GM23338 (cell line): ENCODE measurements around the gene SMYD3.

ENCODE experiments used
- CTCF ChIP-seq, 2 experiments: fragments of 200-600 bp in 1 of 2; sonication (generic) in 1 of 2; conservative IDR thresholded peaks; 2 replicates each; pipeline versions ENCODE4 v1.5.1 to v1.6.1; 2016 to 2017; ENCODE audit warnings: antibody characterized with exemption in 2 of 2, low read depth in 2 of 2, mild to moderate bottlenecking in 2 of 2, moderate library complexity in 1 of 2
- EZH2 ChIP-seq: fragments of 200-600 bp; sonication (generic); IDR thresholded peaks from one replicate; pipeline ENCODE4 v1.8.0; 2017; ENCODE audit warnings: antibody characterized with exemption, mild to moderate bottlenecking, low read depth; ENCODE audit not compliant: unreplicated experiment
- NANOG ChIP-seq: IDR thresholded peaks from 2 replicates; pipeline ENCODE4 v1.6.1; 2016; ENCODE audit warnings: antibody characterized with exemption, borderline replicate concordance
- POLR2AphosphoS5 ChIP-seq: IDR thresholded peaks from 2 replicates; pipeline ENCODE4 v1.6.1; 2016; ENCODE audit warnings: antibody characterized with exemption, low read depth
- STAT1 ChIP-seq: IDR thresholded peaks from one replicate; pipeline ENCODE4 v1.6.1; 2016; ENCODE audit warnings: antibody characterized with exemption; ENCODE audit not compliant: unreplicated experiment

GRCh38 chr1:246170574-246171261 lies 336.4 kb downstream of the SMYD3 start:
- TF ChIP-seq CTCF (conservative IDR thresholded peaks at IDR 0.05; ENCODE audit: low read depth in 2 of 2) = no peak
- TF ChIP-seq STAT1 = no peak
- no peak for TF ChIP-seq POLR2AphosphoS5
- TF ChIP-seq EZH2 = no peak
- TF ChIP-seq NANOG = no peak
